ENCODE data around the gene PITPNC1.

- TF ChIP-seq CTCF (IDR thresholded peaks at IDR 0.05) = no peak
- no peak for TF ChIP-seq EZH2 (IDR thresholded peaks at IDR 0.05; ENCODE audit: borderline replicate concordance, insufficient read depth, low read depth, low read length, poor library complexity, severe bottlenecking)
Measured at GRCh38 chr17:67737145-67737544, 360.1 kb downstream of the PITPNC1 start.
